ENCODE data around the gene RALY. TPM values are rescaled to one million over a fixed set of nuclear protein-coding genes. Genes with fewer than 3 reads are reported as not detected.

The RALY gene
- total RNA-seq, result 100 to 1,000 TPM; 104 to 166 TPM

DNA sequence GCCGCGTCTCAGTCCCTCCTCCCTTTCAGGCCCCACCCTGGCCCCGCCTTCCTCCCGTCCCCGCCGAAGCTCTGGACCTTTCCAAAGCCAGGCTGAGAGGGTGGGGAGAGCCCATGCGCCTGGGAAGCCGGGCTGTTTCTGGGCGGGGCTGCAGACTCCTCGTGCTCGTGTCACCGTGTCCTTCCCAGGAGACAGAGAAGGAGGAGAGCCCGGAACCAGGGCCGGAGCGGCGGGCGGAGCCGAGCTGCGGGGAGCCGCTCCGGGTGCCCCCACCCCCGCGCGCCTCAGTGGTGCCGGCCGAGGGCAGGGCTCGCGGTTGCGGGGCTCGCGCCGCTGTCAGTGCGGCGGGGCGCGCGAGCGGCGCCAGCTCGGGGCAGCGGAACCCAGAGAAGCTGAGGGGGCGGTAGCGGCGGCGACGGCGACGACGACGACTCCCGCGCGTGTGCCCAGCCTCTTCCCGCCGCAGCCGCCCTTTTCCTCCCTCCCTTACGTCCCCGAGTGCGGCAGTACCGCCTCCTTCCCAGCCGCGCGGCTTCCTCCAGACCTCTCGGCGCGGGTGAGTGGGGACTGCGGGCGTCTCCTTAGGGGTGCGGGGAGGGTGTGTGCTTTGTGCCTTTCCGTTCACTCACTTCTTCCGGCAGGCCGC is at the start of gene RALY:
Gene RALY (plus strand): TSS at position 336 of the 646 bp plus-strand sequence. CDS start 78,164 bp downstream, outside the sequence.
- Histone ChIP-seq H3K36me3 (no peaks in the 10 kb centered on the region), H3K4me1 (ENCODE audit: control insufficient read depth in 1 of 2, low read depth in 2 of 2) (peaks cover 32 to 53% of the 10 kb centered on the region in 2 donors), H3K9me3 (no peaks in the 10 kb centered on the region), H3K4me3 (peak within 1 kb of the TSS; percentile 96), H3K27me3 (replicated peaks; ENCODE audit: insufficient read depth) (no peaks in the 10 kb centered on the region), H3K27ac (peak within 1 kb of the TSS; percentile 97 to 98)
- DNase-seq (ENCODE audit: low spot score) (no peak), ATAC-seq (ENCODE audit: insufficient number of reproducible peaks, low FRiP score, low read depth) (peak; percentile 69)
- TF ChIP-seq, protein P1, sequence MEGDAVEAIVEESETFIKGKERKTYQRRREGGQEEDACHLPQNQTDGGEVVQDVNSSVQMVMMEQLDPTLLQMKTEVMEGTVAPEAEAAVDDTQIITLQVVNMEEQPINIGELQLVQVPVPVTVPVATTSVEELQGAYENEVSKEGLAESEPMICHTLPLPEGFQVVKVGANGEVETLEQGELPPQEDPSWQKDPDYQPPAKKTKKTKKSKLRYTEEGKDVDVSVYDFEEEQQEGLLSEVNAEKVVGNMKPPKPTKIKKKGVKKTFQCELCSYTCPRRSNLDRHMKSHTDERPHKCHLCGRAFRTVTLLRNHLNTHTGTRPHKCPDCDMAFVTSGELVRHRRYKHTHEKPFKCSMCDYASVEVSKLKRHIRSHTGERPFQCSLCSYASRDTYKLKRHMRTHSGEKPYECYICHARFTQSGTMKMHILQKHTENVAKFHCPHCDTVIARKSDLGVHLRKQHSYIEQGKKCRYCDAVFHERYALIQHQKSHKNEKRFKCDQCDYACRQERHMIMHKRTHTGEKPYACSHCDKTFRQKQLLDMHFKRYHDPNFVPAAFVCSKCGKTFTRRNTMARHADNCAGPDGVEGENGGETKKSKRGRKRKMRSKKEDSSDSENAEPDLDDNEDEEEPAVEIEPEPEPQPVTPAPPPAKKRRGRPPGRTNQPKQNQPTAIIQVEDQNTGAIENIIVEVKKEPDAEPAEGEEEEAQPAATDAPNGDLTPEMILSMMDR (IDR thresholded peaks at IDR 0.05), result no peak

DNA sequence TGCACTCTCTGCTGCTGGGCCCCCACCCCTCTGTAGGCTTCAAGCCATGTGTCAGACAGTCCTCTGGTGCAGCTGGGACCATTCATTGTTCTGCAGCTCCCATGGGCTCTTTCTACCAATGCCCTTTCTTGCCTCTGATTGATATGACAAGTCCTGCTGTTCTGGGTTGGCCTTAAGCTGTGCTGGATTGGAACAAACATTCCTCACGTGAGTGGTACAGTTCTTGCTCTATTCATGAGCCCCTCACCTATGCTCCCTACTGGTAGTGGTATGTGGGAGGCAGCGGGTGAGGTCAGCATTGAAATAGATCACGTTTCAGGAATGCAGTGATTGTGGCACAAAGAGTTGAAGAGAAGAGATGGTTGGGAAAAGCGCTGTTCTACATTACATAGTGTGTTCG is 48.8 kb upstream of the RALY start:
- no peak for ATAC-seq (ENCODE audit: insufficient number of reproducible peaks, low FRiP score, low read depth)

GRCh38 chr20:33945391-33946081 is 48.2 kb upstream of the RALY start:
- DNase-seq (ENCODE audit: low spot score) (no peak), ATAC-seq (ENCODE audit: insufficient number of reproducible peaks, low FRiP score, low read depth) (no peak)
- Histone ChIP-seq H3K4me3 (no peak overlapping the region), H3K27ac (no peak overlapping the region), H3K36me3 (no peaks in the 10 kb centered on the region), H3K27me3 (replicated peaks; ENCODE audit: insufficient read depth) (no peaks in the 10 kb centered on the region), H3K9me3 (peaks cover 12% of the 10 kb centered on the region), H3K4me1 (ENCODE audit: control insufficient read depth in 1 of 2, low read depth in 2 of 2) (no peaks in the 10 kb centered on the region)
- TF ChIP-seq, protein P1 (IDR thresholded peaks at IDR 0.05), result no peak

More for the DNA sequence above, 48.8 kb upstream of the RALY start:
- Histone ChIP-seq H3K36me3 (no peaks in the 10 kb centered on the region), H3K27me3 (replicated peaks; ENCODE audit: insufficient read depth) (no peaks in the 10 kb centered on the region), H3K4me3 (no peak overlapping the region), H3K27ac (no peak overlapping the region), H3K9me3 (peaks cover 12% of the 10 kb centered on the region), H3K4me1 (ENCODE audit: control insufficient read depth in 1 of 2, low read depth in 2 of 2) (no peaks in the 10 kb centered on the region)
- DNase-seq (ENCODE audit: low spot score), result no peak
- TF ChIP-seq, protein P1 (IDR thresholded peaks at IDR 0.05), result no peak

DNA sequence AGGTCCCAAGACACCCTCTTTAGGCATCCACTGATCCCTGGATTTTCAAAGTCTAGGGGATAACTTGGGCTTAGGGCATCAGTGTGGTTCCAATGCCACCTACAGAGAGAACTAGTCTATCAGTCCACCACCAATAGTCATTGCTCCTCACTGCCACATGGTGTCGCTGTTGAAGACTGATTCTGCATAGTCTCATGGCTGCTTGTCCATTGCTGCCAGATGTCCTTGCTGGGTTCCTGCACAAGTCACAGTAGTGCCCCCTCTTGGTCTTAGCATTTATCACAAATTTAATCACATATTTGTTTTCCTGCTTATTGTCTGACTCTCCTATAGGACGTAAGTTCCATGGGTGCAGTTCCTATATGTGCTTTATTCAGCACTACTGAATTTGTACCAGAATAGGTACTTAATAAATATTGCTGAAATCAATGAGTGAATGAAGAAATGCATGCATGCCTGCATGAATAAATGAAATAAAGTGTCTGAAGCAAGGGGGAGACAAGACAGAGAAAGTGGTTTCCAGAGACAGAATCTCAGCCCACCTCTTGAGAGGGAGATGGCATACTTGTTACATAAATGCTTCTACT is 45.9 kb upstream of the RALY start:
- ATAC-seq (ENCODE audit: insufficient number of reproducible peaks, low FRiP score, low read depth) (no peak), DNase-seq (ENCODE audit: low spot score) (no peak)
- TF ChIP-seq, protein P1 (IDR thresholded peaks at IDR 0.05), result peak; percentile 41

DNA sequence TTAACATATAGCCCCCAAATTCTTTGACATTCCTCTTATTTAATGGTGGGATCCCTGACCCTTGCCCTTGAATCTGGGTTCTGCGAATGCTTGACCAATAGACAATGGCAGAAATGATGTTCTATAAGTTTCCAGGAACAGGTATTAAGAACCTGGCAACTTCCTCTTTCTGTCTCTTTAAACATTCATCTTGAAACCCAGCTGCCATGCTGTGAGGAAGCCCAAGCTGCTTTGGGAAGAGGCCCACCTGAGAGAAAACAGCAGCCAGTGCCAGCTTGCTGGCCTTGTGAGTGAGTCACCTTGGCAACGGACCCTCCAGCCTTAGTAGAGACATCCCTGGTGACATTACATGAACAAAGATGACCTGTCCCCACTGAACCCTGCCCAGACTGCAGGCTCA is 45.2 kb upstream of the RALY start:
- TF ChIP-seq, protein P1 (IDR thresholded peaks at IDR 0.05), result no peak
- H3K9me3 ChIP-seq, result peaks cover 12% of the 10 kb centered on the region
- ATAC-seq (ENCODE audit: insufficient number of reproducible peaks, low FRiP score, low read depth) (no peak), DNase-seq (ENCODE audit: low spot score) (no peak)
- no peaks in the 10 kb centered on the region for H3K4me1 ChIP-seq (ENCODE audit: control insufficient read depth in 1 of 2, low read depth in 2 of 2)
- H3K27me3 ChIP-seq (replicated peaks; ENCODE audit: insufficient read depth), result no peaks in the 10 kb centered on the region
- no peaks in the 10 kb centered on the region for H3K36me3 ChIP-seq
- no peak overlapping the region for H3K27ac ChIP-seq
- H3K4me3 ChIP-seq, result no peak overlapping the region

More for the DNA sequence above, 45.9 kb upstream of the RALY start:
- Histone ChIP-seq H3K4me3 (no peak overlapping the region), H3K36me3 (no peaks in the 10 kb centered on the region), H3K27me3 (replicated peaks; ENCODE audit: insufficient read depth) (no peaks in the 10 kb centered on the region), H3K27ac (no peak overlapping the region), H3K9me3 (peaks cover 12% of the 10 kb centered on the region), H3K4me1 (ENCODE audit: control insufficient read depth in 1 of 2, low read depth in 2 of 2) (no peaks in the 10 kb centered on the region)
